ENCODE results near the gene BAIAP2L2.

- TF ChIP-seq CTCF (conservative IDR thresholded peaks at IDR 0.05 in 1 of 2, IDR thresholded peaks at IDR 0.05 in 1 of 2; ENCODE audit: extremely low read depth in 1 of 2, insufficient read depth in 1 of 2, low read depth in 1 of 2, low read length in 2 of 2), result no peak
- TF ChIP-seq EZH2 (IDR thresholded peaks at IDR 0.05; ENCODE audit: borderline replicate concordance, low read length), result no peak
These were observed 32.9 kb downstream of the BAIAP2L2 start for GRCh38 chr22:38077595-38077994.
